SK-N-MC (cell line): Measurements from ENCODE around the gene TBX1.

Experiments used
- DNase-seq: peaks from one replicate; pipeline ENCODE4 v3.0.0-alpha.2; 2011; ENCODE audit warnings: low read depth, low spot score
- H3K27ac ChIP-seq: fragments of 200-600 bp; sonication (generic); 2 replicates; pipeline ENCODE4 v1.5.1; 2016; ENCODE audit warnings: mixed run types
- H3K36me3 ChIP-seq: fragments of 200-600 bp; sonication (generic); 2 replicates; pipeline ENCODE4 v1.6.1; 2017; ENCODE audit warnings: antibody characterized with exemption, low read length, mixed read lengths; ENCODE audit not compliant: insufficient read depth
- H3K4me3 ChIP-seq: fragments of 200-600 bp; sonication (generic); 2 replicates; pipeline ENCODE4 v1.5.1; 2016
- H3K9ac ChIP-seq: fragments of 200-600 bp; sonication (generic); 2 replicates; pipeline ENCODE4 v1.8.0; 2017; ENCODE audit warnings: mixed run types, mixed read lengths; ENCODE audit not compliant: insufficient read length
- H3K9me3 ChIP-seq: fragments of 200-600 bp; sonication (generic); 2 replicates; pipeline ENCODE4 v1.6.1; 2017; ENCODE audit warnings: low read depth, mild to moderate bottlenecking, antibody characterized with exemption, low read length, moderate library complexity, mixed read lengths
- EZH2 ChIP-seq: fragments of 200-600 bp; sonication (generic); IDR thresholded peaks from one replicate; pipeline ENCODE4 v1.6.1; 2017; ENCODE audit warnings: antibody characterized with exemption
- FOXP2 ChIP-seq: optimal IDR thresholded peaks from 2 replicates; pipeline ENCODE3; 2011; ENCODE audit warnings: mild to moderate bottlenecking, moderate library complexity; ENCODE audit not compliant: insufficient read depth; ENCODE audit errors: extremely low read length, control extremely low read depth
- POLR2AphosphoS5 ChIP-seq: IDR thresholded peaks from 2 replicates; pipeline ENCODE4 v1.6.1; 2012; ENCODE audit warnings: mild to moderate bottlenecking, low read depth, low read length, borderline replicate concordance

Gene TBX1

DNA sequence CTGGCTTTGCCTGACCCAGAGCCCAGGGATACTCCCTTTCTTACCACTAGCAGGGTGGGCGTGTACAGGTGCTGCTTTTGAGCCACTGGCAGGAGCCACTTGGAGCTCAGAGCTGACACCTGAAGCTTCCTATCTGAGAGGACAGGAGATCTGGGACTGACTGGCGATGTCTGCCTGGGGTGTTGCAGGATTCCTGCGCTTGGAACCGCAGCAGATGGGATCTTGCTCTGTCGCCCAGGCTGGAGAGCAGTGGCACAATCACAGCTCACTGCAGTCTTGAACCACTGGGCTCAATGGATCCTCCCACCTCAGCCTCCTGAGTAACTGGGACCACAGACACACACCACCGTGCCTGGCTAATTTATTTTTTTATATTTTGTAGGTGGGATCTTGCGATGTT, 19.5 kb upstream of the TBX1 start:
- TF ChIP-seq POLR2AphosphoS5 = no peak
- TF ChIP-seq EZH2 = no peak
- TF ChIP-seq FOXP2 = no peak
- no peak overlapping the region for H3K9ac ChIP-seq
- no peaks in the 10 kb centered on the region for H3K36me3 ChIP-seq
- H3K9me3 ChIP-seq = no peaks in the 10 kb centered on the region
- no peak for DNase-seq
- no peak overlapping the region for H3K27ac ChIP-seq
- H3K4me3 ChIP-seq = no peak overlapping the region

DNA sequence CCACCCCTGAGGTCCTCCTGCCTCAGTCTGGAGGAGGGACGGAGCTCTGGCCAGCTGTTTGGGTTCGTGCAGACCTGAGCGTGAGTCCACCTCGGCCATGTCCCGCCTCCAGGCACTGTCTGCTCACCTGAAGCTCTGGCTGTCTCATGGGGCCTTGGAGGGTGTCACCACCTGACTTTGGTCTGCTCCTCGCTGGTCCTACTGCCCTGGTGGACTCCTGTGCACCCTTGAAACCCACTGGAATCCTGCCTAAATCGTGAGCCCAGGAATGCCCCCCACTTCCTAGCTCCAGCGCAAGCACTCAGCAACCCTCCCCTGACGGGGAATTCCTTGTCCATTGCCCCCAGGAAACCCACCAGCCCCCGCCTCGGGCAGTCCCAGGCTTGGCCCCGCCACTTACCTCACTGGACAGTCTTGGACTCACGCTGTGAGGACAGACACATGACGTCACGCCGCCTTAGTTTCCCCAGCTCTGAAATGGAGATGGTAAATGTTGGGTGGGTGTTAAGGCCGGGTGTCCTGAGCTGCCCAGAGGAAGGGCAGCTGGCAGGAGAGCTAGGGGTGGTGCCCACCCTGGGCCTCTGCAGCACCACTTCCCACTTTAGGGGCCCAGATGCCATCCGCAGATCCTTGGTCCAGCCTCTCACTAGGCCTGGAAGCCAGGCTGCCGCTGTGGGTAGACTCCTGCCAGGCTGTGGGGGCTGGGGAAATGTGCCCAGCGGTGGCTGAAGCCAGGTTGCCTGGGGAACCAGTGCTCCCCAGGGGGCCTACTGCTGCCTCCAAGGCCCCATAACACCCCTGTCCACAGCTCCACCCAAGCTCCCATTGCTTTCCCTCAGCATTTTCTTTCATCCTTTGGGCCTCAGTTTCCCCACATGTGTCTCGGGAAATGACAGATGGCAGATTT, 18.2 kb upstream of the TBX1 start:
- Histone ChIP-seq H3K9me3 (no peaks in the 10 kb centered on the region), H3K4me3 (no peak overlapping the region), H3K9ac (no peak overlapping the region), H3K27ac (no peak overlapping the region), H3K36me3 (no peaks in the 10 kb centered on the region)
- TF ChIP-seq EZH2 (no peak), FOXP2 (no peak), POLR2AphosphoS5 (no peak)
- DNase-seq = no peak

DNA sequence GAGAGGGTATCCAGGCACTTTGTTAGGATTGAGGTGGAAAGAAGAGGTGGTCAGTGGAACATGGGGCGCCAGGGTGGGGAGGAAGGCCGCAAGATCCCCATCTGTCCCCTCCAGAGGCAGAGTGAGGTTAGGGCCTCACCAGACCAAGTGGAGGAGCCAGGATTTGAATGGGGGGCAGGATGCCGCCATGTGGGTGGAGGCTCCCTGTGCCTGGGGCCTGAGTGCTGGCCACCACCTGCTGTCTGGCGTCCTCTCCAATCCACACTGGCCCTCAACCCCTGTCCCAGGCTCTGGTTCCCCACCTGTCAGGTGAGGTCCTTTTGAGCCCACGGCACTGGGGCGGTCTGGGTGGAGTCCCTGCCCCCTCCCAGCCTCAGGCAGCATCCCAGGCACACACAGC, 17.5 kb upstream of the TBX1 start:
- no peaks in the 10 kb centered on the region for H3K36me3 ChIP-seq
- no peak overlapping the region for H3K4me3 ChIP-seq
- H3K27ac ChIP-seq = no peak overlapping the region
- DNase-seq = no peak
- H3K9ac ChIP-seq = no peak overlapping the region
- TF ChIP-seq FOXP2 (no peak), POLR2AphosphoS5 (no peak), EZH2 (no peak)
- H3K9me3 ChIP-seq = no peaks in the 10 kb centered on the region

DNA sequence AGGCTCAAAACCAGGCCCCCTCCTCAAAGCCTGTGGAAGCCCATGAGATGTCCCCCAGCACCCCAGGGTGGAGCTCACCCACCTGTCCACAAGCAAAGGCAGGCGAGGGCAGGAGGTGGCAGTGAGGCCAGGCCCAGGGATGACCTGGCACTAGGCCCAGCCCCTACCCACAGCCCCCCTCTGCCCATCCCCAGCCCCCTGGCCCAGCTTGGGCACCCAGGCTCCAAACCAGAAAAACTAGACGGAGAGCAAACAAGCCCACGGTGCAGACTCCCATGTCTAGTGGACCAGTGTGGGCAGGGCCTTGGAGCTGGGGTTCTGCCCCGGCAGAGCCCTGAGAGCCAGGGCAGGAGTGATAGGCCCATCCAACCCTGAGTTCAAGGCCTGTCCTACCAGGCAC, 16.9 kb upstream of the TBX1 start:
- DNase-seq = no peak
- H3K27ac ChIP-seq = no peak overlapping the region
- H3K9me3 ChIP-seq = no peaks in the 10 kb centered on the region
- H3K4me3 ChIP-seq = no peak overlapping the region
- no peaks in the 10 kb centered on the region for H3K36me3 ChIP-seq
- no peak overlapping the region for H3K9ac ChIP-seq
- TF ChIP-seq POLR2AphosphoS5 = no peak

DNA sequence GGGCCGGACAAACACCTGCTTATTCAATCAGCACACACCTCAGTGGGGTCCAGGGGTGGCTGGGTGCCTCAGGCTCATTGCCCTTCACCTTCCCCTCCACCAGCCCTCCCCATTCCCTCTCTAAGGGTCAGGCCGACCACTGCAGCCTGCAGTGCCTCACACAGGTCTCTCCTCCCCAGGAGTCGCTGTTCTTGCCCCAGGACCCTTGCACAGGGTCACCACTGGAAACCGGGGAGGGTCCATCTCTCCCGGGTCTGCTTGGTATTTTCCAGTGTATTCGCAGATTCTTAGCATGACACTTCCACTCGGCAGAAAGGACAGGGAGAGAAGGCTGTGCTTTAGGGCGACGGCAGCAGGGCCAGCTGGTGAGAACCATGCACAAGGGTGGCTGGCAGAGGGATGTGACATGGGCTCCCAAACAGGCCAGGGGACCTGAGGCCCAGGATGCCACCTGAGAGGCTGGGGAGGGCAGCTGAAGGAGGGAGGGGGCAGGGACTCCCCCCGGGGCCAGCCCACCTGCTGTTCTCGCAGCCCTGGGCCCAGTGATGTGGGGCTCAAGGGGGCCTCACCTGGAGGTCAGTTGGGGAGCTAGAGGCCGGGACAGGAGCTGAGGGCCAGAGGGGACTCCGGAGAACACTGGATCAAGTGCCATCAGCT, 16.1 kb upstream of the TBX1 start:
- H3K9ac ChIP-seq = no peak overlapping the region
- H3K27ac ChIP-seq = no peak overlapping the region

DNA sequence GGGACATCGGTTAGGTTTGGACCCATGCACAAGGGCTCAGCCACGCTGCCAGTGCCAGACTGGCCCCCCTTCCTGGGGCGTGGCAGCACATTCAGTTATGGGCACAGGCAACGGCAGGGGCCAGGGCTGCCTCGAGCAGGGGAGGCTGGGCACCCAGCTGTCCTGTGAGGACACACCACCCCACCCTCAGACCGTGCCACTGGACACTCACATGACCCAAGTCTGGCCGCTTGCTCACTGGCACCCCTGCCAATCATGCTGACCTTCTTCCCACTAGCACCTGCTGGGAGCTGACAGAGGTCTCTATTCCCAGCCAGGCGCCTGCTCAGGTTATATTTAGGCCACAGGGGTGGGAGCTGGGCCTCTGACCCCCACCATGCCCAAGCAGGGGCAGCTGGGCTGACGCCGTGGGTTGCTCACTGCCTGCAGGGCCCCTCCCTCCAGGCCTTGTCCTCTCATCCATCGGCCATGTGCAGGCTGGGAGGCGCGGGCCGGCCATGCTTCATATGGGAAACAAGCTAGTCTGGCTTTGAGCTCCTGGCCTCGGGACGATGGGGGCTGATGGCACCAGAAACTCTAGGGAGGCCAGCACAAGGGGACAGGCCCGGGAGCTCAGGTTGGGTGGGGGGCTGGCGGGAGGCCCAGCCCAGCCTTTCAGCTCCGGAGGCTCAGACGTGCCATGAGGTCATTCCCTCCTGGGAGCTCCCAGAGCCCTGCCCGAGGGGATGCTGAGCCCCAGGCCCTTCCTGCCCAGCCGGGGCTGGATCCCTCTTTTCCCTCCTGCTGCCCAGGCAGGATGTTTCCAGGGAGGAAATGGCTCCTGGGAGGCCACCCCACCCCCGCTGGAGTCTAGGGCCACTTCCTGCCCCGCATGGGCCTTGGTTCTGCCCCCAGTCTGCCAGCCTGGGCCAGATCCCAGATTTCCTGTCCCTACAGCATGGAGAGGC, 15.2 kb upstream of the TBX1 start:
- no peak for DNase-seq
- H3K4me3 ChIP-seq = no peak overlapping the region
- no peaks in the 10 kb centered on the region for H3K9me3 ChIP-seq
- no peaks in the 10 kb centered on the region for H3K36me3 ChIP-seq
- H3K27ac ChIP-seq = no peak overlapping the region
- TF ChIP-seq EZH2 (no peak), POLR2AphosphoS5 (no peak), FOXP2 (no peak)
- H3K9ac ChIP-seq = no peak overlapping the region

More for the DNA sequence above, 16.1 kb upstream of the TBX1 start:
- Histone ChIP-seq H3K4me3 (no peak overlapping the region), H3K36me3 (no peaks in the 10 kb centered on the region), H3K9me3 (no peaks in the 10 kb centered on the region)
- no peak for TF ChIP-seq POLR2AphosphoS5
- no peak for TF ChIP-seq EZH2
- no peak for TF ChIP-seq FOXP2
- no peak for DNase-seq

GRCh38 chr22:19746726-19747125, 13.9 kb upstream of the TBX1 start:
- Histone ChIP-seq H3K9me3 (no peaks in the 10 kb centered on the region), H3K4me3 (no peak overlapping the region), H3K36me3 (no peaks in the 10 kb centered on the region), H3K9ac (no peak overlapping the region), H3K27ac (no peak overlapping the region)
- DNase-seq = no peak
- no peak for TF ChIP-seq POLR2AphosphoS5
- no peak for TF ChIP-seq EZH2
- no peak for TF ChIP-seq FOXP2

- H3K4me3 ChIP-seq = no peak overlapping the region
- H3K27ac ChIP-seq = no peak overlapping the region
- no peak for TF ChIP-seq EZH2
- TF ChIP-seq FOXP2 = no peak
- TF ChIP-seq POLR2AphosphoS5 = no peak
- no peaks in the 10 kb centered on the region for H3K9me3 ChIP-seq
- no peak overlapping the region for H3K9ac ChIP-seq
- no peak for DNase-seq
- no peaks in the 10 kb centered on the region for H3K36me3 ChIP-seq
These were observed 13.0 kb upstream of the TBX1 start for GRCh38 chr22:19747551-19747950.
